Small intestine (tissue), 7 donors: ENCODE data around the gene HOXD4. TPM values are rescaled to one million over a fixed set of nuclear protein-coding genes. Genes with fewer than 3 reads are reported as not detected.

ENCODE experiments used
- DNase-seq, 2 donors: peaks; one replicate each; pipeline versions ENCODE4 v3.0.0 to v3.0.0-alpha.2; 2013
- FAIRE-seq: peaks from 2 replicates; lab custom pipeline; 2012; peaks lifted over from hg19 to GRCh38; lab: Jason Lieb, UNC
- H3K27ac ChIP-seq, 3 donors: one replicate each; pipeline ENCODE4 v1.5.1; 2013; ENCODE audit warnings: low read length in 2 of 3, mild to moderate bottlenecking in 2 of 3, control low read depth in 1 of 3, inconsistent platforms in 1 of 3, low read depth in 1 of 3, moderate library complexity in 1 of 3
- H3K27me3 ChIP-seq, 3 donors: one replicate each; pipeline ENCODE4 v1.6.1; 2013; ENCODE audit warnings: low read length in 3 of 3, inconsistent platforms in 1 of 3; ENCODE audit not compliant: control insufficient read depth in 3 of 3, insufficient read depth in 3 of 3
- H3K36me3 ChIP-seq, 3 donors: one replicate each; pipeline ENCODE4 v1.6.1; 2013; ENCODE audit warnings: low read length in 3 of 3, inconsistent platforms in 1 of 3, low read depth in 1 of 3, mild to moderate bottlenecking in 1 of 3, moderate library complexity in 1 of 3; ENCODE audit not compliant: control insufficient read depth in 3 of 3, insufficient read depth in 2 of 3
- H3K4me1 ChIP-seq, 3 donors: one replicate each; pipeline ENCODE4 v1.6.1; 2013; ENCODE audit warnings: low read length in 2 of 3, inconsistent platforms in 1 of 3, low read depth in 1 of 3, mild to moderate bottlenecking in 1 of 3, moderate library complexity in 1 of 3; ENCODE audit not compliant: control insufficient read depth in 3 of 3, insufficient read depth in 2 of 3
- H3K4me3 ChIP-seq, 3 donors: one replicate each; pipeline ENCODE4 v1.5.1; 2013; ENCODE audit warnings: low read length in 3 of 3, control low read depth in 1 of 3, inconsistent platforms in 1 of 3, low read depth in 1 of 3, mild to moderate bottlenecking in 1 of 3, moderate library complexity in 1 of 3
- H3K9me3 ChIP-seq, 2 donors: one replicate each; pipeline ENCODE4 v1.6.1; 2013; ENCODE audit warnings: low read depth in 1 of 2, low read length in 1 of 2; ENCODE audit not compliant: control insufficient read depth in 2 of 2, insufficient read depth in 1 of 2
- WGBS, 3 donors: extraction: QIAGEN DNeasy Blood & Tissue Kit; methylation state at CpG; one replicate each; pipeline ENCODE4 v1.1.7; 2013; 5-methylcytosine and 5-hydroxymethylcytosine counted together
- polyA plus RNA-seq, 4 donors: library from polyadenylated mRNA; stranded (reverse) in 3 of 4; unstranded in 1 of 4; fragments of 200-250 nt in 3 of 4; fragments of 120-200 nt in 1 of 4; gene quantifications; one replicate each; pipeline versions ENCODE4 v1.2.1 to v1.2.3, GENCODE V29; 2013
- donor health status: healthy with polysubstance abuse.
- donor health status: control.
- donor health status: control.
- donor health status: Bipolar disorder and iron deficiency.
- donor health status: healthy.

Gene HOXD4
- polyA plus RNA-seq, 4 donors = 0.97 to 14.7 TPM; not detected in 2

DNA sequence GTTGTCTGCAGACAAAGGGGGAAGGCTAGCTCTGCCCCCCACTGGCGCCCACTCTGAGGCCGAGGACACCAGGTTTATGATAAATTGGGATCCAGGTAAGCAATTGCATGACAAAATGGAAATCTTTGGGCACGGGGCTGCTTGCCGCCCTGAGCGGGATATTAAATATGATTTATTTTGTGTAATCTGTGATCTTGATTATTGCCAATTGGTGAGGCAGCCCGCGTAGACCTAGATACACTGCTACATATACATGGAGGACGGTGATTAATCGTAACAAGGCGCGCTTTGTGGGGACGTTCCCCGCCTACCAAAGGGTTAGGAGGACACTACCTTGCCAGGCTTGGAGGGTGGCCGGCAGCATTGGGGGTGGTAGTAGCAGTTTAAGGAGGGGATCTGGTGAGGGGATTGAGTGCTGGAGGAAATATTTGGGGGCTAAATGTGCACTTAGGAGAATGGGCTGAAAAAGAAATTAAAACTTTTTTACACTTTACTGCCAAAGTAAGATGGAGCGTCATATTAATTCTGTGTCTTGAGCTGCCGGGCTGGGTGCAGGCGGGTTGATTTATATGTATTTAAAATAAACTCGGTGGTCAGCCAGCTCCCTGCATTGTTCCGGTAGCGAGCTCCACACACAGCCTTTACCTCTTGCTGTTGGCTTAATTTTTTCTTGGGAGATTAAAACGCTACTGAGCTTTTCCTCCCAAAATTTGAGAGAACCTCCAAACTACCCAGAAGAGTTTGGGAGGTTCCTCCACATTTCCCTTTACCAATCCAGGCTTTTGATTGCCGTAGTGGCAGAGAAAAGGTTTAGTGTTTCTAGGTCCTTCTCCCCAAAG is 9.9 kb downstream of the HOXD4 start:
- FAIRE-seq (no peak), DNase-seq (no peak)
- Histone ChIP-seq H3K36me3 (no peaks in the 10 kb centered on the region), H3K4me3 (no peak overlapping the region), H3K4me1 (peaks cover 0 to 12% (median 0%) of the 10 kb centered on the region in 3 donors), H3K27me3 (peaks cover 5 to 100% (median 63%) of the 10 kb centered on the region in 3 donors), H3K9me3 (peaks cover 0 to 2% of the 10 kb centered on the region in 2 donors), H3K27ac (no peak overlapping the region)
- 18 to 21% (median 20%) methylated on average over 22 of the region's 22 CpGs for WGBS, 3 donors

DNA sequence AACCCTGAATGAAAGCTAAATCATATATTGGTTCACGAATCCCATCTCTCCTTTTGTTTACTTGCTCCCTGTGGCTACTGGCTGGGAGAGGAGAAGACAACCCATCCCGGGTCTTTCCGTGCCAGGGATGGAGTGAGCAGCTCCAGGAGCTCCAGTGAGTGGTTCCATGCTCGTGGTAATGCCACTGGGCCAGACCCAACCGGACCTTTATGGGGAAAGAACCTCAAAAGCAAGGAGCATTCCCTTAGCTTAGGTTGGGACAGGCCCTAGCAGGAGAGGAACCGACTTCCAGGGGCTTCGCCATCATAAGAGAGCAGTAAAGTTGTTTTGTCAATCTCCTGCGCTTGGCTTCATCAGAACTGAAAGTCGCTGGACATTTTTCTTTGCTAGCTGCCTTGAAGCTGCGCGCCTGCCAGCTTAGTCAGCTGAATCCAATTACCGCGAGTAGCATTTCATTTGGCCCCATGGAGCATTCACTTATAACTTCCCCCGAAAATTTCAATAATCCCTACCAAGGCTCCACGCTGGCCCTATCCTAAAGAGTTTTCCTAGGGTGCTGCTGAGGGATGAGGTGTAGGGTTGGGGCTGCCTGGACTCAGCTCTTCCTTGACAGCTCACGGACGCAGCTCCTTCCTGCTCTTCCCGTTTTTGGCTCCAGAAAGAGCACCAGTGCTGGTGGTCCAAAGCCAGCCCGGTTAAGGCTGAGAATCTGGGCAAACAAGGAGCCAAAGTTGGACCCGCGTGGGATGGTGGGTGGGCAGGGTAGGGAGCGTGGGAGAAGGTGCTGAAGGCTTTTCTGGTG is 10.7 kb downstream of the HOXD4 start:
- Histone ChIP-seq H3K27ac (no peak overlapping the region), H3K4me1 (peaks cover 0 to 12% (median 0%) of the 10 kb centered on the region in 3 donors), H3K9me3 (peaks cover 0 to 2% of the 10 kb centered on the region in 2 donors), H3K36me3 (no peaks in the 10 kb centered on the region), H3K27me3 (peaks cover 5 to 98% (median 58%) of the 10 kb centered on the region in 3 donors), H3K4me3 (no peak overlapping the region)
- FAIRE-seq (no peak), DNase-seq (no peak)
- 8 to 14% (median 11%) methylated on average over 22 of the region's 22 CpGs for WGBS, 3 donors

DNA sequence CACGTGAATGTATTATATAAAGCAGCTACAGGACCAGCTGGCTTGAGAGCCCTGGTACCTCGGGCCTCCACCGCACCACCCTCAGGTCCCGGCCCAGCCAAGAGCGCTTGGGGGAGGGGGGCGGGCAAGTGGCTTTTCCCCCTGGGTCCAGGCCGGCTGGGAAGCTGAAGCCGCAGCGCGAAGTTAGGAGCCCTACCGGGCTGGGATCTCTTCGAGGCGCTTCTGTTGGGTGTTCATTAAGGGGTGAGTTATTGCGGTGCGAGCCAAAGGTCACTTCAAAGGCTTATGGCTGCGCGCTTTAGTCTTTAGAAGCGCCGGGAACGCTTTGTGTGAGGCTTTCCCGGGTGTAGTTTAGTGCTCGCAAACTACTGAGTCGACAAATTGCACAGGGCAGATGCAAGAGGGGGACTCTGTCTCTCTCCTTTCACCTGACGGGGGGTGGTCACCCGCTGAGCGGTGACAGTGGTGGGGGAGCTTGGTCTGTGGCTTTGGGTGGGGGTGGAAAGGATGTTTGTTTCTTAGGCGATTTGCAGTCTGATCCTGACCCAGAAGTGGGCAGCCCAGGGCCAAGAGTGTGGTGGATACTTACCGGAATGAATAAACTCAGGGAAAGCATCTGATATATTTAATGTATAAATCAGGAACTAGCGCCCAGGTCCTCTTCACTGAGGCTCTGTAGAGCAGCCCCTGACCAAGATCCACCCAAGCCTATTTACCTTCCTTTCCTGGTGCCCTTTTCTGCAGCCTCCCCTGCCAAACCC is 11.7 kb downstream of the HOXD4 start:
- DNase-seq = peak in 1 of 2 donors; percentile 57
- Histone ChIP-seq H3K27ac (no peak overlapping the region), H3K27me3 (peaks cover 5 to 97% (median 53%) of the 10 kb centered on the region in 3 donors), H3K36me3 (no peaks in the 10 kb centered on the region), H3K4me1 (peaks cover 0 to 12% (median 0%) of the 10 kb centered on the region in 3 donors), H3K9me3 (peaks cover 0 to 2% of the 10 kb centered on the region in 2 donors), H3K4me3 (no peak overlapping the region)
- 8 to 16% (median 12%) methylated on average over 28 to 29 of the region's 29 CpGs for WGBS, 3 donors
- no peak for FAIRE-seq

DNA sequence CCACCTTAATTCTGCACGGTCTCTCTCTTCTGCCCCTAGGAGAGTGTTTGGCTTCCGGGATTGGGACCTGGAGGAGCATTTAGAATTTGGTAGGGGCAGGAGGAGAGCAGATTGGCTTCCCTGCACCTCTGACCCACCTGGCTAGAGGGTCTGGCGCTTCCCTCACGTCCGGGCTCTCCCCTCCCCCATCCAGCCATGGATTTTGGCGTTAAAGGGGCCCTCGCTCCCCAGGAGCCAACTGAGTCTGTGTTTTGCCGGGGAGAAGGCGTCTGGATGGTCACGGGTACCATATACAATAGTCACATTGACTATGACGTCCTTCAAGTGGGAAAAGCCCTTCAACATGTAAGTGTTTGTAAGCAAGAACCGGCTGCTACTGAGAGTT is 12.3 kb downstream of the HOXD4 start:
- Histone ChIP-seq H3K4me1 (peaks cover 0 to 12% (median 0%) of the 10 kb centered on the region in 3 donors), H3K27ac (no peak overlapping the region), H3K9me3 (peaks cover 0 to 2% of the 10 kb centered on the region in 2 donors), H3K36me3 (no peaks in the 10 kb centered on the region), H3K27me3 (peaks cover 5 to 97% (median 50%) of the 10 kb centered on the region in 3 donors), H3K4me3 (no peak overlapping the region)
- FAIRE-seq (no peak), DNase-seq (no peak)
- WGBS, 3 donors = 6 to 20% (median 14%) methylated on average over 12 of the region's 12 CpGs

DNA sequence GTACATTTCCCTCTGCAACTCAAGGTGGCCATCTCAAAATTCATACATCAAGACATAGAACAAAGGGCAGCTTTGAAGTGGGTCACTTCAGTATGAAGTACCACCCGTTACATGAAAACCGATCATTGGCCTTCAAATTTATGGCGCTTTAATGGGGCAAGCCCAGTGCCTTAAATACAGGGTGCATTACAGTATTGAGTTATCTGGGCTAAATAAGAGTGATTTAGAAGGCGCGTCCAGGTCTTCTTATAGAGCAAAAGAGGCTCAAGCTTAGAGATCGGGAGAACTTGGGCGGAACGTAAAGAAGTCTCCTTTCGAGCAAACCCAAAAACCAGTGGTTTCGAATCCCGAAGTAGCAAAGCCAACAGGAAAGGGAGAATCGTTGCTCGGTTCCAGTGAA is 12.9 kb downstream of the HOXD4 start:
- Histone ChIP-seq H3K9me3 (peaks cover 0 to 2% of the 10 kb centered on the region in 2 donors), H3K27me3 (peaks cover 5 to 97% (median 53%) of the 10 kb centered on the region in 3 donors), H3K4me3 (no peak overlapping the region), H3K27ac (no peak overlapping the region), H3K4me1 (peaks cover 0 to 12% (median 0%) of the 10 kb centered on the region in 3 donors), H3K36me3 (no peaks in the 10 kb centered on the region)
- no peak for DNase-seq
- 23 to 26% (median 24%) methylated on average over 13 of the region's 13 CpGs for WGBS, 3 donors
- no peak for FAIRE-seq

DNA sequence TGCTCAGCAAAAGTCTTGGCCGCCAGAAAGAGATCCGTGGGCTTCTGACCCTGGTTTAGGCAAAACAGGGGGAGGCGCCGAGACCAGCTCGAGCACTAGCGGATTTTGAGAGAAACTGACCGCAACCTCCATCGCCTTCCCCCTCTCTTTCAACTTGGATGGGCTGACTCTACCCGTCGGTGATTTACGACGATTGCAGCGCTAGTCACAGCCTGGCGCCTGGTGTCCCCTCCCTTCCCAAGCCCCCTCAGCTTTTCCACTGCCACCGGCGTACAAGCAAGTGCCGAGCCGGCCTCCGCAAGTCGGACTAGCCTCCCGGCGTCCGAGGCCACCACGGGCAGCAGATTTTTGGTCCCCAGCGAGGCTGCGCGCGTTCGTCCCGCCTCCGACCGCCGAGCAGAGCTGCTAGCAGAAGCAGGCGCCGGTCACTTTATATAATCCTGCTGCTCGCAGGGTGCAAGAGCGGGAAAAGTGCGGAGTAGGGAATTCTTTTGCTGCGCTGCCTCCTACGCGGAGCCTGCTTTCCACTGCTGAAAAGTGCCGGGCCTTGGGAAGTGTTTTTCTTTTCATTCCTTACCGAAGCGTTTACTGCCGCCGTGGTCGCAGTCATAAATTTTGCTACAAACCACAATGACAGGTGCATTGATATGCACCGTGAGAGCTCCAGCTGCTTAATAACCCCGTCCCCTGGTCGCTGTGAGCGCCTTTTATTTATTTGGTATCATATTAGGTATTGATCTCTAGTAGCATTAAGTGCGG is 13.4 kb downstream of the HOXD4 start:
- H3K4me1 ChIP-seq = peaks cover 0 to 12% (median 0%) of the 10 kb centered on the region in 3 donors
- no peak overlapping the region for H3K4me3 ChIP-seq
- 9 to 14% (median 11%) methylated on average over 50 to 52 of the region's 52 CpGs for WGBS, 3 donors
- peaks cover 0 to 2% of the 10 kb centered on the region in 2 donors for H3K9me3 ChIP-seq
- H3K27ac ChIP-seq = no peak overlapping the region
- peaks cover 5 to 96% (median 50%) of the 10 kb centered on the region in 3 donors for H3K27me3 ChIP-seq
- FAIRE-seq = no peak
- H3K36me3 ChIP-seq = no peaks in the 10 kb centered on the region
- no peak for DNase-seq

DNA sequence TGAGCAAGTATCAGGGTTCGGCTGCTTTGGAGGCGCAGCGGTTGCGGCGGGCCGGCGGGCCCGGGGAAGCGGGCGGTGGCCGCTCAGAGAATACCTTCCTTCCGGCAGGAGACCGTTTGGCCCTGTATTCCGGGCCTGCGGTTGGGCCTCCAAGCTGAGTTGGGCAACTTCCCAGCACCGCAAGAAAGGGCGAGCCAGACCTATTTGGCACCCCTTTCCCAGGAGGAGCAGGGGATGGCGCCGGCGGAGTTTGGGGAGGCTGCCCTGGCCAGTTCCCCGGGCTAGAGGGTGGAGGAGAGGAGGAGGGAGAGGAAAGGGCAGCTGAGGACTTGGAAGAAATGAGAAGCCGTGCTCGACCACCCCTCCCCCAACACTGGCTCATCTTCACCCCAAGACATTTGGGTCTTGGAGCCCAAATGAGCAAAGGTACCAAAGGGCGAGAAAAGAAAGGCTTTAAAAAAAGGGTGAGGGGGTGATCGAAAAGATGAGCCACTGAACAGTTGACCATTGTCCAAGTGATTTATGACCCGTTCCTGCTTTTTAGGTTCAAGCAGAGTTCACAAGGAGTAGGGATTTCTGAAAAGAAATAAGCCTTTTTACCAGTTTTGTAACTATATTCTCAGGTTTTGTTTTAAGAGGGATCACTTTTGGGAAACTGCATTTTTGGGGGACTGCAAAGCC is 14.2 kb downstream of the HOXD4 start:
- H3K27me3 ChIP-seq = peaks cover 1 to 95% (median 49%) of the 10 kb centered on the region in 3 donors
- peaks cover 0 to 6% (median 0%) of the 10 kb centered on the region in 3 donors for H3K4me1 ChIP-seq
- no peak overlapping the region for H3K4me3 ChIP-seq
- H3K9me3 ChIP-seq = peaks cover 0 to 2% of the 10 kb centered on the region in 2 donors
- DNase-seq (no peak), FAIRE-seq (no peak)
- no peak overlapping the region for H3K27ac ChIP-seq
- H3K36me3 ChIP-seq = no peaks in the 10 kb centered on the region
- WGBS, 3 donors = 9 to 12% (median 9%) methylated on average over 26 of the region's 26 CpGs
